Trophoblast cell (in vitro differentiated cells and primary cell): ENCODE results near the gene CHRNA9.

Source experiments
- DNase-seq, 2 donors: peaks; one replicate each; pipeline ENCODE4 v3.0.0-alpha.2; 2016
- H2AFZ ChIP-seq: 2 replicates; pipeline ENCODE4 v1.6.1; 2013; ENCODE audit warnings: low read length, moderate library complexity, mild to moderate bottlenecking; ENCODE audit not compliant: insufficient read depth, poor library complexity
- H2AK5ac ChIP-seq: 2 replicates; pipeline ENCODE4 v1.6.1; 2013; ENCODE audit warnings: mild to moderate bottlenecking, low read length
- H2BK120ac ChIP-seq: 2 replicates; pipeline ENCODE4 v1.6.1; 2013; ENCODE audit warnings: low read length, mild to moderate bottlenecking, moderate library complexity; ENCODE audit not compliant: insufficient read depth, poor library complexity
- H2BK12ac ChIP-seq: 2 replicates; pipeline ENCODE4 v1.6.1; 2013; ENCODE audit warnings: mild to moderate bottlenecking, low read length, moderate library complexity
- H2BK5ac ChIP-seq: 2 replicates; pipeline ENCODE4 v1.6.1; 2013; ENCODE audit warnings: low read length, low read depth, moderate library complexity, mild to moderate bottlenecking; ENCODE audit not compliant: poor library complexity
- H3K14ac ChIP-seq: 2 replicates; pipeline ENCODE4 v1.6.1; 2013; ENCODE audit warnings: mild to moderate bottlenecking, low read length
- H3K18ac ChIP-seq: 2 replicates; pipeline ENCODE4 v1.6.1; 2013; ENCODE audit warnings: mild to moderate bottlenecking, low read length
- H3K23ac ChIP-seq: 2 replicates; pipeline ENCODE4 v1.6.1; 2013; ENCODE audit warnings: low read length
- H3K27ac ChIP-seq: 2 replicates; pipeline ENCODE4 v1.5.1; 2013; ENCODE audit warnings: low read depth, mild to moderate bottlenecking, inconsistent platforms, low read length, moderate library complexity
- H3K27me3 ChIP-seq: 2 replicates; pipeline ENCODE4 v1.6.1; 2013; ENCODE audit warnings: inconsistent platforms, mild to moderate bottlenecking, low read length, moderate library complexity; ENCODE audit not compliant: insufficient read depth
- H3K36me3 ChIP-seq, 2 experiments: 1 replicate in 1 of 2; 2 replicates in 1 of 2; pipeline ENCODE4 v1.6.1; 2013; ENCODE audit warnings: low read length in 2 of 2, mild to moderate bottlenecking in 2 of 2, moderate library complexity in 1 of 2; ENCODE audit not compliant: insufficient read depth in 2 of 2, control insufficient read depth in 1 of 2
- H3K4ac ChIP-seq: 2 replicates; pipeline ENCODE4 v1.6.1; 2013; ENCODE audit warnings: low read depth, mild to moderate bottlenecking, low read length, moderate library complexity
- H3K4me1 ChIP-seq, 2 experiments: 1 replicate in 1 of 2; 2 replicates in 1 of 2; pipeline ENCODE4 v1.6.1; 2013; ENCODE audit warnings: low read length in 2 of 2, mild to moderate bottlenecking in 2 of 2, moderate library complexity in 1 of 2; ENCODE audit not compliant: insufficient read depth in 2 of 2, control insufficient read depth in 1 of 2
- H3K4me2 ChIP-seq: 2 replicates; pipeline ENCODE4 v1.6.1; 2013; ENCODE audit warnings: inconsistent platforms, mild to moderate bottlenecking, low read length, moderate library complexity
- H3K4me3 ChIP-seq: 2 replicates; pipeline ENCODE4 v1.5.1; 2013; ENCODE audit warnings: mild to moderate bottlenecking, low read depth, low read length, inconsistent platforms
- H3K79me1 ChIP-seq: one replicate; pipeline ENCODE4 v1.6.1; 2013; ENCODE audit warnings: low read length
- H3K79me2 ChIP-seq: 2 replicates; pipeline ENCODE4 v1.6.1; 2013; ENCODE audit warnings: low read length, mild to moderate bottlenecking; ENCODE audit not compliant: control insufficient read depth, insufficient read depth, poor library complexity
- H3K9ac ChIP-seq: 2 replicates; pipeline ENCODE4 v1.6.1; 2013; ENCODE audit warnings: mild to moderate bottlenecking, low read length
- H3K9me3 ChIP-seq: 2 replicates; pipeline ENCODE4 v1.6.1; 2013; ENCODE audit warnings: low read depth, mild to moderate bottlenecking, control low read depth, inconsistent platforms, low read length; ENCODE audit not compliant: insufficient read depth
- H4K12ac ChIP-seq: 2 replicates; pipeline ENCODE4 v1.6.1; 2013; ENCODE audit warnings: low read depth, mild to moderate bottlenecking, low read length, moderate library complexity
- H4K8ac ChIP-seq: 2 replicates; pipeline ENCODE4 v1.6.1; 2013; ENCODE audit warnings: low read depth, mild to moderate bottlenecking, low read length, moderate library complexity
- H4K91ac ChIP-seq: one replicate; pipeline ENCODE4 v1.6.1; 2013; ENCODE audit warnings: low read depth, mild to moderate bottlenecking, low read length, moderate library complexity
- WGBS: extraction: QIAGEN DNeasy Blood & Tissue Kit; methylation state at CpG from one replicate; pipeline ENCODE4 v1.1.7; 2013; ENCODE audit warnings: missing lambda C conversion rate; ENCODE audit not compliant: insufficient read length, insufficient coverage; ENCODE audit errors: extremely low coverage; 5-methylcytosine and 5-hydroxymethylcytosine counted together

The CHRNA9 gene

DNA sequence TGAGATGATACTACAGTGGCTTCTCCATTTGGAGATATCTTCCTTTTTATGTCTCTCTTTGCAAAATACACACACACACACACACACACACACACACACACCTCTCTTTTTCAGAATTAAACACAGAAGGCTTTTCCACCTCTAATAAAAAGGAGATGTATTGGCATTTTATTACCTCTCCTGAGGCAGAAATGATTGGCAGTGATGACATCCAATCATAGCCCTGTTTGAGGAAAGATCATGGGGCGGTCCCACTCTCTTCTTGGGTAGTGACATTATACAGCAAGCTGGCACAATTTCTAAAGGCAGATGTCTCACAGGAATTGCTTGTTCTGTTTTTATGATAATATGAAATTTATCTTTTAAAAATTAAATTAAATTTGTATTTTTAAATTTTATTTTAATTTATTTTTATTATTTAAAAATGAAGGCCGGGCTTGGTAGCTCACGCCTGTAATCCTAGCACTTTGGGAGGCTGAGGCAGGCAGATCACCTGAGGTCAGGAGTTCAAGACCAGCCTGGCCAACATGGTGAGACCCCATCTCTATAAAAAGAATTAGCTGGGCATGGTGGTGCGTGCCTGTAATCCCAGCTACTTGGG, 15.6 kb downstream of the CHRNA9 start:
- Histone ChIP-seq H3K79me1 (no peaks in the 10 kb centered on the region), H3K79me2 (no peaks in the 10 kb centered on the region), H2BK120ac (no peak overlapping the region), H2AK5ac (no peak overlapping the region), H2AFZ (no peak overlapping the region), H4K91ac (no peak overlapping the region), H3K36me3 (no peaks in the 10 kb centered on the region), H3K9ac (no peak overlapping the region), H4K8ac (no peak overlapping the region), H2BK5ac (no peak overlapping the region), H3K9me3 (no peaks in the 10 kb centered on the region), H3K4me2 (no peak overlapping the region), H3K4me1 (no peaks in the 10 kb centered on the region), H4K12ac (no peak overlapping the region), H3K27ac (no peak overlapping the region), H3K4me3 (no peak overlapping the region), H3K27me3 (no peaks in the 10 kb centered on the region), H2BK12ac (no peak overlapping the region), H3K18ac (no peak overlapping the region), H3K23ac (no peak overlapping the region), H3K4ac (no peak overlapping the region), H3K14ac (no peak overlapping the region)
- no CpG with 5 or more reads among the region's 4 CpGs for WGBS
- DNase-seq = no peak

DNA sequence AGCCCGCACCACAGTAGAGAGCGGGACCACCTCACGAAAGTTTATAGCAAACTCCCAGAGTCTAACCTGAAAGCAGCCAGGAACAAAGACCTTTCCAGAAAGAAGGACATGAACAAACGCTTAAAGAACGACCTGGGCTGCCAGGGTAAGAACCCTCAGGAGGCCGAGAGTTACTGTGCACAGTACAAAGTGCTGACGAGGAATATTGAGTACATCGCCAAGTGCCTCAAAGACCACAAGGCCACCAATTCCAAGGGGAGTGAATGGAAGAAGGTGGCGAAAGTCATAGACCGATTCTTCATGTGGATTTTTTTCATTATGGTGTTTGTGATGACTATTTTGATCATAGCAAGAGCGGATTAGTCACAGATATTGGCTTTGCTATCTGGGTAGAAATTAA, 19.0 kb downstream of the CHRNA9 start:
- no peak for DNase-seq
- H3K18ac ChIP-seq = no peak overlapping the region
- H4K91ac ChIP-seq = no peak overlapping the region
- H3K79me2 ChIP-seq = no peaks in the 10 kb centered on the region
- H3K9ac ChIP-seq = no peak overlapping the region
- H3K4me2 ChIP-seq = no peak overlapping the region
- no CpG with 5 or more reads among the region's 11 CpGs for WGBS
- no peak overlapping the region for H4K12ac ChIP-seq
- no peak overlapping the region for H2AFZ ChIP-seq
- H2BK120ac ChIP-seq = no peak overlapping the region
- H3K79me1 ChIP-seq = no peaks in the 10 kb centered on the region
- H2BK5ac ChIP-seq = no peak overlapping the region
- H3K23ac ChIP-seq = no peak overlapping the region
- no peak overlapping the region for H3K4me3 ChIP-seq
- no peak overlapping the region for H3K27ac ChIP-seq
- H2BK12ac ChIP-seq = no peak overlapping the region
- no peak overlapping the region for H4K8ac ChIP-seq
- no peak overlapping the region for H2AK5ac ChIP-seq
- no peak overlapping the region for H3K4ac ChIP-seq
- H3K14ac ChIP-seq = no peak overlapping the region
- no peaks in the 10 kb centered on the region for H3K27me3 ChIP-seq
- H3K36me3 ChIP-seq = no peaks in the 10 kb centered on the region
- no peaks in the 10 kb centered on the region for H3K9me3 ChIP-seq
- H3K4me1 ChIP-seq = no peaks in the 10 kb centered on the region

GRCh38 chr4:40355131-40355530, 20.0 kb downstream of the CHRNA9 start:
- Histone ChIP-seq H4K12ac (no peak overlapping the region), H3K18ac (no peak overlapping the region), H2BK12ac (no peak overlapping the region), H3K27me3 (no peaks in the 10 kb centered on the region), H4K91ac (no peak overlapping the region), H3K9ac (no peak overlapping the region), H4K8ac (no peak overlapping the region), H3K27ac (no peak overlapping the region), H3K79me2 (no peaks in the 10 kb centered on the region), H3K79me1 (no peaks in the 10 kb centered on the region), H2AFZ (no peak overlapping the region), H3K9me3 (no peaks in the 10 kb centered on the region), H2BK5ac (no peak overlapping the region), H3K14ac (no peak overlapping the region), H2BK120ac (no peak overlapping the region), H3K4me2 (no peak overlapping the region), H2AK5ac (no peak overlapping the region), H3K36me3 (no peaks in the 10 kb centered on the region), H3K23ac (no peak overlapping the region), H3K4me1 (no peaks in the 10 kb centered on the region), H3K4me3 (no peak overlapping the region), H3K4ac (no peak overlapping the region)
- DNase-seq = no peak
- no CpG with 5 or more reads among the region's 5 CpGs for WGBS

DNA sequence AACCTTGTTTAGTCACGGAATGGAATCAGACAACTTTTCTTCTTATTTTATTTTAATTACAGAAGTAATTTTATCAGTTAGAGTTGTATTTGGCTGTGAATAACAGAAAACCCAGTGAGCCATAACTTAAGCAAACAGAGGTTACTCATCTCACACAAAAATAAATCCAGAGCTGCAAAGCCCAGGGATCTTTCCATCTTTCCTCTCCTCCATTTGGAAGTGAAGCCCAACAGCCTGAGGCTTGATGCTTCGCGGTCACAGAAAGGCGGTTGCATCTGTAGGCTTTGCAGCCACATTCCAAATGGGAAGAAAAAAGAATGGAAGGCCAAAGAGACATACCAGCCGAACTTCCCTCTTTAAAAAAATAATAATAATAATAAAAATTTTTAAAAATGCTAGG, 22.6 kb downstream of the CHRNA9 start:
- no CpG with 5 or more reads among the region's 5 CpGs for WGBS

More for the DNA sequence above, 22.6 kb downstream of the CHRNA9 start:
- Histone ChIP-seq H4K12ac (no peak overlapping the region), H3K9me3 (no peaks in the 10 kb centered on the region), H4K8ac (no peak overlapping the region), H3K23ac (no peak overlapping the region), H2AFZ (no peak overlapping the region), H3K36me3 (no peaks in the 10 kb centered on the region), H3K4me3 (no peak overlapping the region), H3K4ac (no peak overlapping the region), H3K18ac (no peak overlapping the region), H2AK5ac (no peak overlapping the region), H3K27ac (no peak overlapping the region), H2BK5ac (no peak overlapping the region), H2BK120ac (no peak overlapping the region), H3K9ac (no peak overlapping the region), H3K4me1 (no peaks in the 10 kb centered on the region), H3K79me1 (no peaks in the 10 kb centered on the region), H3K4me2 (no peak overlapping the region), H2BK12ac (no peak overlapping the region), H4K91ac (no peak overlapping the region), H3K27me3 (no peaks in the 10 kb centered on the region), H3K14ac (no peak overlapping the region), H3K79me2 (no peaks in the 10 kb centered on the region)
- peak in 1 of 2 donors; percentile 7 for DNase-seq
